HG03064 (cell line): ENCODE results near the gene FBH1.
A peak's percentile ranks its signal among the peaks of the same experiment; 100 is the strongest.

Experiments
- ATAC-seq: cut with Tn5 transposase; IDR thresholded peaks from one replicate; pipeline ENCODE4 v1.9.1; 2021; ENCODE audit warnings: low read depth; ENCODE audit not compliant: unreplicated experiment

FBH1 gene

DNA sequence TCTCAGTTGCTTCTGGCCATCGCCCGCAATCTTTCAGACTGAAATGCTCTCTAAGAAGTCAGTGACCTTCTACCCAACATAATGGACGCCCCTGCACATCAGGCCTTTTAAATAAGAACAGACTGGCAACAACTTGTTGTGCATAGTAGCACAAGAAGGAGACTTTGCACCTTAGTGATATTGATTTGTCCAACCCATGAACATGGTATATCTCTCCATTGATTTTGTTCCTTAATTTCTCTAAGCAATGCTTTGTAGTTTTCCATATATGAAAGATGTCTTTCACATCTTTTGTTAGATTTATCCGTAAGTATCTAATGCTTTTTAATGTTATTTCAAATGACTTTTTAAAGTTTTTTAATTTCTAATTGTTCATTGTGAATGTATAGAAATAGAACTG, 83.0 kb downstream of the FBH1 start:
- ATAC-seq: no peak

GRCh38 chr10:5975641-5976473, 85.8 kb downstream of the FBH1 start:
- ATAC-seq: peak; percentile 43

GRCh38 chr10:5976512-5977470, 86.7 kb downstream of the FBH1 start:
- ATAC-seq: peak; percentile 11

DNA sequence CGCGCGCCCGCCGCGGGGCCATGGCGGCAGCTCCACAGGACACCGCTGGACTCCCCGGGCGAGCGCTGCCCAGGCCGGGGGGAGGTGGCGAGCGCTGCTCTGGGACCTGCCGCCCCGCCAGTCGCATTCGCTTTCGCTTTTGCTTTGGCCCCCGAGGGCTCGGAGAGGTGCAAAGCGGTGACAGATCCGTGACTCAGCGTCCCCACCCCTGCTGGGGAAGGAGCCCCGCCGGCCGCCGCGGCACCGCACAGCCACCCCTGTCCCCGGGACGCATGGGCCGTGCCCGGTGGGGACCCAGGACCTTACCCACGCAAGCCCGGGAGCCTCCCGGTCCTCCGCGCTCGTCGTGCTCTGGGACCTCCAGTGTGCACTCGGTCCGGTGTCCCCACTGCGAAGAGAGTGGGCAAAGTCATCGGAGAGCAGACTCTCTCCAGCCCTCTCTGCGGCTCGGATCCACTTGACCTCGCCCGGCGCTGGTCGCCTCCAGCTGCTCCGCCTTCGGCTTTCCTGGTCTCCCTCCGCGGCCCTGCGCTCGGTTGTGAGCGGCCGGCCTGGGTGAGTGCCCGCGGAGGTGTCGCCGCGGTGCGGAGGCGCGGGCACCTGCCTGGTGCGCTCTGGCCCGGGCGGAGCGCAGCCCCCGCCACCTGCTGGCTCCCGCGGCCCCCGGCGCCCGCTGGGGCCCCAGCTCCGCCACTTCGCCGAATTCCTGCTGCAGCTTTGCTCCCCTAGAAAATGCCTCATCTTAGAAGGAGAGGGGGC, 87.6 kb downstream of the FBH1 start, which contains the start of gene IL15RA:
Gene IL15RA, minus strand, starts transcription at position 73 of the 759 bp plus-strand sequence. Its CDS starts 51 bp downstream, at position 22.
- ATAC-seq: peak; percentile 61

- ATAC-seq: no peak
These were observed 88.1 kb downstream of the FBH1 start for GRCh38 chr10:5978230-5978489.

GRCh38 chr10:5981529-5981928, 91.5 kb downstream of the FBH1 start:
- ATAC-seq: no peak

- no peak for ATAC-seq
These were observed 93.7 kb downstream of the FBH1 start for GRCh38 chr10:5983774-5984173.

GRCh38 chr10:5985029-5985428, 95.0 kb downstream of the FBH1 start:
- ATAC-seq: no peak
